Effector memory CD4-positive, alpha-beta T cell (primary cell): Measurements from ENCODE around the gene RHNO1.
A peak's percentile ranks its signal among the peaks of the same experiment; 100 is the strongest.

ENCODE experiments used
- DNase-seq, 3 donors: peaks; one replicate each; pipeline ENCODE4 v3.0.0-alpha.2; 2020
- H3K27ac ChIP-seq: 2 replicates; pipeline ENCODE4 v1.7.0; 2013; ENCODE audit warnings: mild to moderate bottlenecking, low read length, moderate library complexity; ENCODE audit not compliant: insufficient read depth, poor library complexity, severe bottlenecking
- H3K27me3 ChIP-seq: replicated peaks from 2 replicates; pipeline ENCODE4 v1.7.0; 2013; ENCODE audit warnings: mild to moderate bottlenecking, low read length; ENCODE audit not compliant: insufficient read depth, control insufficient read depth, poor library complexity, severe bottlenecking
- H3K36me3 ChIP-seq: 2 replicates; pipeline ENCODE4 v1.7.0; 2013; ENCODE audit warnings: mild to moderate bottlenecking, low read length, moderate library complexity; ENCODE audit not compliant: control insufficient read depth, insufficient read depth
- H3K4me1 ChIP-seq: 2 replicates; pipeline ENCODE4 v1.7.0; 2013; ENCODE audit warnings: low read length, mild to moderate bottlenecking; ENCODE audit not compliant: control insufficient read depth, insufficient read depth, poor library complexity, severe bottlenecking
- H3K4me3 ChIP-seq: 2 replicates; pipeline ENCODE4 v1.7.0; 2013; ENCODE audit warnings: low read length, low read depth, mild to moderate bottlenecking; ENCODE audit not compliant: insufficient read depth, poor library complexity, severe bottlenecking
- H3K9me3 ChIP-seq: 2 replicates; pipeline ENCODE4 v1.7.0; 2013; ENCODE audit warnings: mild to moderate bottlenecking, low read length, moderate library complexity; ENCODE audit not compliant: control insufficient read depth

Gene RHNO1

DNA sequence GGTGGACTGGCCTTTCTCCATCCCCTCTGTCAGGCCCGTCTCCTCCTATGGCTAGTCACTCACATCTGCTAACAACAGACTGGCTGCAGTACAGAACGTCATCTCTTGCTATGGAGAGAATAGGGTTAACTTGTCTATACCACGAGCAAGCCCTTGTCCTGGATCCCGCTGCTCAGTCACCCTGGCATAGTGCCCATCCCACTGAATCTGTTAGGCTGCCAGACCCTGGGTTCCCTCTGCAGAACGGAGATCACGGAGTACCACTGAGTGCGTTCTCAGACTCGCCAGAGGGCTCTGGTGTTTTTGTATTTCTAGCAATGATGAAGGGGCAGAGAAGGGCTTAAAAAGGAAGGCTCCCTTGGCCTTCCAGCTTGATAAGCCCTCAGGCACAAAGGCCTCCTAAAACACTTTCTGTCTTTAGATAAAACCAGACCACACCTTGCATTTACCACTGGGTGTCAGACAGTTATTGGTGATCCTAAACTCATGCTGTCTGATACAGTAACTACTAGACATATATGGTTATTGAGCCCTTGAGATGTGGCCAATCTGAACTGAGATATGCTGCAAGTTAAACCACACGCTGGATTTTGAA lies 35.9 kb upstream of the RHNO1 start:
- DNase-seq, result no peak

GRCh38 chr12:2842948-2843347 lies 34.1 kb upstream of the RHNO1 start:
- H3K36me3 ChIP-seq, result peaks cover 27% of the 10 kb centered on the region
- no peaks in the 10 kb centered on the region for H3K27me3 ChIP-seq
- no peak for DNase-seq
- H3K4me1 ChIP-seq, result no peaks in the 10 kb centered on the region
- H3K27ac ChIP-seq, result no peak overlapping the region
- no peaks in the 10 kb centered on the region for H3K9me3 ChIP-seq
- no peak overlapping the region for H3K4me3 ChIP-seq

More for the DNA sequence above, 35.9 kb upstream of the RHNO1 start:
- H3K4me3 ChIP-seq, result no peak overlapping the region
- H3K27me3 ChIP-seq, result no peaks in the 10 kb centered on the region
- H3K9me3 ChIP-seq, result no peaks in the 10 kb centered on the region
- H3K27ac ChIP-seq, result no peak overlapping the region
- no peaks in the 10 kb centered on the region for H3K4me1 ChIP-seq
- peaks cover 26% of the 10 kb centered on the region for H3K36me3 ChIP-seq

- Histone ChIP-seq H3K9me3 (no peaks in the 10 kb centered on the region), H3K36me3 (peaks cover 21% of the 10 kb centered on the region), H3K27me3 (no peaks in the 10 kb centered on the region), H3K27ac (no peak overlapping the region), H3K4me1 (no peaks in the 10 kb centered on the region), H3K4me3 (no peak overlapping the region)
- DNase-seq, result no peak
Observed at GRCh38 chr12:2844786-2845185, 32.2 kb upstream of the RHNO1 start.

DNA sequence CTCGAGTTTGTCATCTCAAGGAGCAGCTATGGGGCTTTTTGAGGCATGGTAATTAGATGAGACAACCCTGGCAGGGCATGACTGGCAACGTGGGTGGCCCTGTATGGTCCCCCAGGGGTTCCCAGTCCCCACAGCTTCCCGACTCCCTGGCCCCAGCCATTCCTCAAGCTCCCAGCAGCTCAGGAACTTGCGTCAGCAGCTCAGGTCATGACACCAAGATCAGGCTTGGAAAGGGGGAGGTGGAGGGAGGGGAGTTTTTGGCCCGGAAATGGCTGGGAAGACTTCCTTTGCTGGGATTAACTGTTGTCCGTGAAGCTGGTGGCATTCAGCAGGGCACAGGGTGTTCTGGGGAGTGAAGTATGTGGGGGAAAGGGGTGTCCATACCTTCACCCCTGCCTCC lies 31.7 kb upstream of the RHNO1 start:
- no peaks in the 10 kb centered on the region for H3K9me3 ChIP-seq
- no peaks in the 10 kb centered on the region for H3K27me3 ChIP-seq
- no peak for DNase-seq
- H3K27ac ChIP-seq, result no peak overlapping the region
- peaks cover 21% of the 10 kb centered on the region for H3K36me3 ChIP-seq
- no peak overlapping the region for H3K4me3 ChIP-seq
- no peaks in the 10 kb centered on the region for H3K4me1 ChIP-seq

GRCh38 chr12:2851931-2852330 lies 25.1 kb upstream of the RHNO1 start:
- no peaks in the 10 kb centered on the region for H3K27me3 ChIP-seq
- no peak overlapping the region for H3K27ac ChIP-seq
- no peaks in the 10 kb centered on the region for H3K9me3 ChIP-seq
- H3K4me1 ChIP-seq, result no peaks in the 10 kb centered on the region
- DNase-seq, result no peak
- H3K36me3 ChIP-seq, result peaks cover 8% of the 10 kb centered on the region
- no peak overlapping the region for H3K4me3 ChIP-seq

DNA sequence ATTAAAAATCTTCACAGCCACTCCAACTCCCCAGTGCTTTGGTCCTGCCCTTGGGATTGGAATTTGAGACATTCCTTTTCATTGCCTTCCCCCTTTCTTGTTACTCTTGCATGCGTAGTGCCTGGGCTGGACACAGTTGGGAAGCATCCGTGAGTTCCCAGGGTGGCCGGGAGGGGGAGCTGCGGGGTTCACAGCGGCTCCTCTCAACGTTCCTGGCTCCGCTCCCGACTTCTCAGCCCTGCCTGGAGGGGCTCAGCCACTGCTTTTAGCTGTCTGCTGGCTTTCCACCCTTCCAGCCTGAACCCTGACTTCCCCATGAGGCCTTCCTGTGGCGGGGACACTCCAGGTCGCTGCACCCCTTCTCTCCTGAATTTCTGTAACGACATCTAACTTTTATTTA lies 23.4 kb upstream of the RHNO1 start:
- no peaks in the 10 kb centered on the region for H3K9me3 ChIP-seq
- no peak overlapping the region for H3K27ac ChIP-seq
- H3K4me3 ChIP-seq, result no peak overlapping the region
- H3K27me3 ChIP-seq, result no peaks in the 10 kb centered on the region
- no peaks in the 10 kb centered on the region for H3K4me1 ChIP-seq
- H3K36me3 ChIP-seq, result peaks cover 11% of the 10 kb centered on the region
- peak in 1 of 3 donors; percentile 10 for DNase-seq

- Histone ChIP-seq H3K27ac (no peak overlapping the region), H3K4me1 (no peaks in the 10 kb centered on the region), H3K36me3 (peaks cover 10% of the 10 kb centered on the region), H3K4me3 (no peak overlapping the region), H3K9me3 (no peaks in the 10 kb centered on the region), H3K27me3 (no peaks in the 10 kb centered on the region)
- no peak for DNase-seq
Observed at GRCh38 chr12:2854669-2855453, 22.2 kb upstream of the RHNO1 start.

DNA sequence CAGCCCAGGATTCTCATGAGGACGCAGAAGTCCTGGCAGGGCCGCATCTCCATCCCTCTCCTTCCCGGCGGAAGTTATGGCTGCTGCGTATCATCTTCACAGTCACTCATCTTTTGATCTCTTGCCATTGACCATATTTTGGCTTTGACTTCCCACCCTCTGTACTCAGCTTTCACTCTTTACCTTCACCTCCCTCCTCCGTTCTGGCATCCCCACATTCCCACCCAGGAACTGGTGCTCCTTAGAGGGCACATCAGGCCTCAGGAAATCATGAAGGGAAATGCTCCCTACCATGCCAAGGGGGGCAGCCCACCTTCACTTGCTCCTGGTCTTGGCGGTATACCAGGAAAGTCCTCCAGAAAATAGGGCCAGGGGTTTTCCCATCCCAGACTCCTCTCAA lies 21.5 kb upstream of the RHNO1 start:
- Histone ChIP-seq H3K27ac (no peak overlapping the region), H3K36me3 (peaks cover 10% of the 10 kb centered on the region), H3K4me1 (no peaks in the 10 kb centered on the region), H3K9me3 (no peaks in the 10 kb centered on the region), H3K4me3 (no peak overlapping the region), H3K27me3 (no peaks in the 10 kb centered on the region)
- no peak for DNase-seq

- Histone ChIP-seq H3K9me3 (no peaks in the 10 kb centered on the region), H3K27me3 (no peaks in the 10 kb centered on the region), H3K27ac (no peak overlapping the region), H3K36me3 (peaks cover 10% of the 10 kb centered on the region), H3K4me3 (no peak overlapping the region), H3K4me1 (no peaks in the 10 kb centered on the region)
- no peak for DNase-seq
Observed at GRCh38 chr12:2856051-2856450, 21.0 kb upstream of the RHNO1 start.

- no peak for DNase-seq
- peaks cover 10% of the 10 kb centered on the region for H3K36me3 ChIP-seq
- H3K4me3 ChIP-seq, result no peak within 1 kb of the TSS
- no peak within 1 kb of the TSS for H3K27ac ChIP-seq
- no peaks in the 10 kb centered on the region for H3K4me1 ChIP-seq
- H3K27me3 ChIP-seq, result no peaks in the 10 kb centered on the region
- H3K9me3 ChIP-seq, result no peaks in the 10 kb centered on the region
Observed at GRCh38 chr12:2857021-2857431, 20.0 kb upstream of the RHNO1 start, which contains the start of gene TEX52. TSS of gene TEX52 (minus strand) at chr12:2857039. CDS start at chr12:2857026, 13 bp downstream.
